GM23338 (cell line): ENCODE data around the gene ZCCHC24.

ENCODE experiments used
- CREB1 ChIP-seq: fragments of 250-450 bp; sonication (Bioruptor Pico); IDR thresholded peaks from 2 replicates; pipeline ENCODE4 v1.5.0; 2020; ENCODE audit warnings: low read depth, mild to moderate bottlenecking, moderate library complexity
- EZH2 ChIP-seq: fragments of 200-600 bp; sonication (generic); IDR thresholded peaks from one replicate; pipeline ENCODE4 v1.8.0; 2017; ENCODE audit warnings: antibody characterized with exemption, mild to moderate bottlenecking, low read depth; ENCODE audit not compliant: unreplicated experiment
- EZH2phosphoT487 ChIP-seq: fragments of 200-600 bp; sonication (generic); IDR thresholded peaks from one replicate; pipeline ENCODE4 v1.8.1; 2018; ENCODE audit warnings: antibody characterized with exemption; ENCODE audit not compliant: unreplicated experiment
- JUNB ChIP-seq: IDR thresholded peaks from one replicate; pipeline ENCODE4 v1.6.1; 2016; ENCODE audit warnings: antibody characterized with exemption; ENCODE audit not compliant: unreplicated experiment
- NANOG ChIP-seq: IDR thresholded peaks from 2 replicates; pipeline ENCODE4 v1.6.1; 2016; ENCODE audit warnings: antibody characterized with exemption, borderline replicate concordance
- POLR2AphosphoS5 ChIP-seq: IDR thresholded peaks from 2 replicates; pipeline ENCODE4 v1.6.1; 2016; ENCODE audit warnings: antibody characterized with exemption, low read depth
- REST ChIP-seq: IDR thresholded peaks from one replicate; pipeline ENCODE4 v1.6.1; 2018; ENCODE audit warnings: antibody characterized with exemption; ENCODE audit not compliant: unreplicated experiment
- STAT1 ChIP-seq: IDR thresholded peaks from one replicate; pipeline ENCODE4 v1.6.1; 2016; ENCODE audit warnings: antibody characterized with exemption; ENCODE audit not compliant: unreplicated experiment
- ZNF114 ChIP-seq: fragments of 250-450 bp; sonication (Bioruptor Pico); IDR thresholded peaks from 2 replicates; pipeline ENCODE4 v1.5.0; 2020; ENCODE audit warnings: mild to moderate bottlenecking, moderate library complexity
- ZNF331 ChIP-seq: fragments of 250-450 bp; sonication (Bioruptor Pico); IDR thresholded peaks from 2 replicates; pipeline ENCODE4 v1.5.0; 2020; ENCODE audit warnings: low read depth, mild to moderate bottlenecking, moderate library complexity
- ZNF462 ChIP-seq: fragments of 250-450 bp; sonication (Bioruptor Pico); IDR thresholded peaks from 2 replicates; pipeline ENCODE4 v1.5.0; 2020; ENCODE audit warnings: mild to moderate bottlenecking, moderate library complexity
- TF ChIP-seq, protein P1 (sequence below), 2 experiments: fragments of 200-600 bp in 1 of 2; sonication (generic) in 1 of 2; conservative IDR thresholded peaks; 2 replicates each; pipeline versions ENCODE4 v1.5.1 to v1.6.1; 2016 to 2017; ENCODE audit warnings: antibody characterized with exemption in 2 of 2, low read depth in 2 of 2, mild to moderate bottlenecking in 2 of 2, moderate library complexity in 1 of 2
- TF ChIP-seq, protein P2 (sequence below): IDR thresholded peaks from 2 replicates; pipeline ENCODE4 v1.6.1; 2016; ENCODE audit warnings: antibody characterized with exemption

DNA sequence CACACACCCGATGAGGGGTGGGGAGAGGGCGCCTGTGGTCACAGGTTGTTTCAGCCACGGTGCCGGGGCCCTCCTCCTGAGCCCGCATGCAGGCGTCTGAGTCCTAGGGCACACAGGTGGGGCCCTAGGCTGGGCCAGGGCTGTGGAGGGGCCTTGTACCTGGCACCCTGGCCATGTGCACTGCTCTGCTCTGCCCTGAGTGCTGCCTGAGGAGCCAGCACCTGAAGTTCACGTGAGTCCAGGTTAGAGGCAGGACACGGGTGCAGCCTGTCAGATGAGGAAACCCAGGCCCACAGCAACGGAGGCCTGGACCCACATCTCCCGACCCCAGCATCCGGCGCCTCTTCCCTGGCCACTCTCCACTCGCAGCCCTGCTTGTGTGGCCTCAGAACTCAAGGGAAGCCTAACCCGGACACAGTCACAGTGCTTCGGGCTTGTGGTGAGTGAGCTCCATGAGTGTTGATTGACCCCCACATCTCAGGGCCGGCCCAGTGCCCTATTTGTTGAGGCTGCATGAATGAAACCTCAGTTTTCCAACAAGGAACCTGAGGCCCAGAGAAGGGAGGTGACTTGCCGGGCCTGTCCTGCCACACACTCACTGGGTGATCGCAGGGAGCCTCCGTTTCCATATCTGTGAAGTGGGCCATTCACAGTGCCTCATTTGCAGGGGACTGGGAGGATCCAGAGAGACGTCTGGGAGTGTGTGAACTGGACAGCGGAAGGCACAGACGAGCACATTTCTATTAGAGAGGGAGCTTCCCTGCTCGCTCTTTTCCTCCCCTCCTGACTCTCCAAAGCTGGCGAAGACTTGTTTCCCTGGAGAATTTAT, 58.6 kb downstream of the ZCCHC24 start:
- TF ChIP-seq, protein P1, sequence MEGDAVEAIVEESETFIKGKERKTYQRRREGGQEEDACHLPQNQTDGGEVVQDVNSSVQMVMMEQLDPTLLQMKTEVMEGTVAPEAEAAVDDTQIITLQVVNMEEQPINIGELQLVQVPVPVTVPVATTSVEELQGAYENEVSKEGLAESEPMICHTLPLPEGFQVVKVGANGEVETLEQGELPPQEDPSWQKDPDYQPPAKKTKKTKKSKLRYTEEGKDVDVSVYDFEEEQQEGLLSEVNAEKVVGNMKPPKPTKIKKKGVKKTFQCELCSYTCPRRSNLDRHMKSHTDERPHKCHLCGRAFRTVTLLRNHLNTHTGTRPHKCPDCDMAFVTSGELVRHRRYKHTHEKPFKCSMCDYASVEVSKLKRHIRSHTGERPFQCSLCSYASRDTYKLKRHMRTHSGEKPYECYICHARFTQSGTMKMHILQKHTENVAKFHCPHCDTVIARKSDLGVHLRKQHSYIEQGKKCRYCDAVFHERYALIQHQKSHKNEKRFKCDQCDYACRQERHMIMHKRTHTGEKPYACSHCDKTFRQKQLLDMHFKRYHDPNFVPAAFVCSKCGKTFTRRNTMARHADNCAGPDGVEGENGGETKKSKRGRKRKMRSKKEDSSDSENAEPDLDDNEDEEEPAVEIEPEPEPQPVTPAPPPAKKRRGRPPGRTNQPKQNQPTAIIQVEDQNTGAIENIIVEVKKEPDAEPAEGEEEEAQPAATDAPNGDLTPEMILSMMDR (conservative IDR thresholded peaks at IDR 0.05; ENCODE audit: low read depth in 2 of 2): no peak
- TF ChIP-seq POLR2AphosphoS5 (no peak), EZH2phosphoT487 (no peak), ZNF331 (CRISPR knock-in tag) (no peak), REST (no peak), EZH2 (no peak), JUNB (no peak), ZNF114 (CRISPR knock-in tag) (no peak), NANOG (no peak), STAT1 (no peak), CREB1 (no peak), ZNF462 (no peak)
- TF ChIP-seq, protein P2, sequence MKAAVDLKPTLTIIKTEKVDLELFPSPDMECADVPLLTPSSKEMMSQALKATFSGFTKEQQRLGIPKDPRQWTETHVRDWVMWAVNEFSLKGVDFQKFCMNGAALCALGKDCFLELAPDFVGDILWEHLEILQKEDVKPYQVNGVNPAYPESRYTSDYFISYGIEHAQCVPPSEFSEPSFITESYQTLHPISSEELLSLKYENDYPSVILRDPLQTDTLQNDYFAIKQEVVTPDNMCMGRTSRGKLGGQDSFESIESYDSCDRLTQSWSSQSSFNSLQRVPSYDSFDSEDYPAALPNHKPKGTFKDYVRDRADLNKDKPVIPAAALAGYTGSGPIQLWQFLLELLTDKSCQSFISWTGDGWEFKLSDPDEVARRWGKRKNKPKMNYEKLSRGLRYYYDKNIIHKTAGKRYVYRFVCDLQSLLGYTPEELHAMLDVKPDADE: no peak
